ENCODE measurements around the gene SND1. TPM values are rescaled to one million over a fixed set of nuclear protein-coding genes. Genes with fewer than 3 reads are reported as not detected.

The SND1 gene
- total RNA-seq, 1 experiment from 2014 or later, result 218 TPM

- H4K5ac ChIP-seq (ENCODE audit: insufficient read length, low read depth, low read length), result no peak overlapping the region
- H3K36me3 Mint-ChIP-seq (ENCODE audit: insufficient read depth in 1 of 3, low read depth in 3 of 3), result peaks cover 0 to 5% (median 5%) of the 10 kb centered on the region in 3 experiments; a peak in 4 of 7 replicates
Observed at GRCh38 chr7:128000048-128000447, 348.1 kb downstream of the SND1 start.

More at GRCh38 chr7:128000048-128000447, 348.1 kb downstream of the SND1 start:
- WGBS (ENCODE audit: extremely low coverage, insufficient read length, low lambda C conversion rate), result no CpG with 5 or more reads among the region's 1 CpG
- H3K18ac ChIP-seq (ENCODE audit: insufficient read length, low read depth, low read length), result no peak overlapping the region
- no peak overlapping the region for H3K56ac ChIP-seq (ENCODE audit: insufficient read length, low read depth, low read length)
- Mint-ChIP-seq H3K27ac (no peak overlapping the region), H3K9me3 (no peaks in the 10 kb centered on the region), H3K4me3 (no peak overlapping the region), H3K4me1 (peaks cover 23 to 30% of the 10 kb centered on the region in 2 experiments), H3K27me3 (ENCODE audit: low read depth) (no peaks in the 10 kb centered on the region)
- H2AK5ac ChIP-seq (ENCODE audit: insufficient read length, low read length), result no peak overlapping the region
- no peak overlapping the region for H3K4me2 ChIP-seq (ENCODE audit: insufficient read depth, insufficient read length, low read length)
- no peak overlapping the region for H3K9ac ChIP-seq (ENCODE audit: extremely low read depth, insufficient read length, low read length)
- H2BK12ac ChIP-seq (ENCODE audit: insufficient read length, low read depth, low read length), result no peak overlapping the region
- no peak overlapping the region for H3K27ac ChIP-seq (ENCODE audit: insufficient read length, low read depth, low read length)
- H3K79me2 ChIP-seq (ENCODE audit: insufficient read depth, low read length), result no peaks in the 10 kb centered on the region
- no peak overlapping the region for H3K23ac ChIP-seq (ENCODE audit: insufficient read length, low read depth, low read length)
- H3K27me3 ChIP-seq (ENCODE audit: insufficient read depth, low read length), result no peaks in the 10 kb centered on the region
- no peak for DNase-seq
- H3T11ph ChIP-seq (ENCODE audit: low read length), result no peak overlapping the region
- H3K4me1 ChIP-seq (ENCODE audit: insufficient read depth, low read length), result peaks cover 6% of the 10 kb centered on the region; the same call in 1 of the 2 replicates
- H4K20me1 ChIP-seq (ENCODE audit: control insufficient read depth, insufficient read depth, insufficient read length), result no peaks in the 10 kb centered on the region
- H2BK15ac ChIP-seq (ENCODE audit: low read depth, low read length), result no peak overlapping the region
- no peak overlapping the region for H3K4ac ChIP-seq (ENCODE audit: low read depth, low read length)
- TF ChIP-seq CTCF (conservative IDR thresholded peaks at IDR 0.05), result no peak
- H2BK20ac ChIP-seq (ENCODE audit: low read depth, low read length, poor library complexity, severe bottlenecking), result no peak overlapping the region
- no peaks in the 10 kb centered on the region for H3K23me2 ChIP-seq (ENCODE audit: insufficient read length, low read depth, low read length, poor library complexity, severe bottlenecking)
- H3K14ac ChIP-seq (ENCODE audit: insufficient read depth, low read length), result no peak overlapping the region
- no peak overlapping the region for H2BK120ac ChIP-seq (ENCODE audit: low read depth, low read length, poor library complexity, severe bottlenecking)
- H3K9me3 ChIP-seq (ENCODE audit: control insufficient read depth, low read depth, low read length), result no peaks in the 10 kb centered on the region
- no peak overlapping the region for H2AFZ ChIP-seq (ENCODE audit: low read length)
- no peak overlapping the region for H4K91ac ChIP-seq (ENCODE audit: insufficient read length, low read depth, low read length)
- no peaks in the 10 kb centered on the region for H3K79me1 ChIP-seq (ENCODE audit: insufficient read depth, low read depth, low read length, poor library complexity, severe bottlenecking)
- H4K8ac ChIP-seq (replicated peaks; ENCODE audit: insufficient read length, low read depth, low read length), result no peak overlapping the region
- H2BK5ac ChIP-seq (ENCODE audit: insufficient read length, low read length), result no peak overlapping the region

Measured in H9 (cell line).